ENCODE results near the gene ASMTL. TPM values are rescaled to one million over a fixed set of nuclear protein-coding genes. Genes with fewer than 3 reads are reported as not detected.

ASMTL gene
- total RNA-seq, 4 donors from 2014 or later: 29.7 to 56.1 (median 42.4) TPM

DNA sequence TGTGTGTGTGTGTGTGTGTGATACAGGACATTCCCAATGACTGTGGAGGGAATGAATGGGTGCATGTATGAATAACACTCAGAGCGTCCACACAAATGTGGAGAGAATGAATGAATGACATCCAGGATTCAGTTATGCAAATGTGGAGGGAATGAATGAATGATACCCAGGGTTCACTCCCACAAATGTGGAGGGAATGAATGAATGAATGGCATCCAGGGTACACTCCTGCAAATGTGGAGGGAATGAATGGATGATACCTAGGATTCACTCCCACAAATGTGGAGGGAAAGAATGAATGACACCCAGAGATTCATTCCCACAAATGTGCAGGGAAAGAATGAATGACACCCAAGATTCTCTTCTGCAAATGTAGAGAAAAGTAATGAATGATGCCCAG, 36.0 kb upstream of the ASMTL start:
- H3K27ac ChIP-seq: no peak overlapping the region
- H3K36me3 ChIP-seq: no peaks in the 10 kb centered on the region
- H3K4me3 ChIP-seq (replicated peaks in 1 of 3): no peak overlapping the region
- TF ChIP-seq CTCF (IDR thresholded peaks at IDR 0.05) (no peak), POLR2A (IDR thresholded peaks at IDR 0.05) (no peak)
- intact Hi-C loops (cut with DNase I): no loop called here
- DNase-seq: no peak
- H3K9me3 ChIP-seq: no peaks in the 10 kb centered on the region
- WGBS, 2 donors: 91 to 100% methylated on average over 1 of the region's 1 CpG
- H3K27me3 ChIP-seq: no peaks in the 10 kb centered on the region
- no peaks in the 10 kb centered on the region for H3K4me1 ChIP-seq

- no peaks in the 10 kb centered on the region for H3K27me3 ChIP-seq
- H3K36me3 ChIP-seq: no peaks in the 10 kb centered on the region
- DNase-seq: no peak
- no peaks in the 10 kb centered on the region for H3K9me3 ChIP-seq
- H3K27ac ChIP-seq: peak overlapping the region in 1 of 3 donors; percentile 38
- intact Hi-C loops (cut with DNase I): no loop called here
- no peak overlapping the region for H3K4me3 ChIP-seq (replicated peaks in 1 of 3)
- H3K4me1 ChIP-seq: no peaks in the 10 kb centered on the region
- TF ChIP-seq POLR2A (IDR thresholded peaks at IDR 0.05) (no peak), CTCF (IDR thresholded peaks at IDR 0.05) (no peak)
- 27 to 80% methylated on average over 1 to 3 of the region's 3 CpGs for WGBS, 2 donors
Measured at GRCh38 chrX:1488141-1488540, 35.4 kb upstream of the ASMTL start.

GRCh38 chrX:1487401-1487800, 34.7 kb upstream of the ASMTL start:
- no peak for DNase-seq
- TF ChIP-seq POLR2A (IDR thresholded peaks at IDR 0.05): no peak
- H3K9me3 ChIP-seq: no peaks in the 10 kb centered on the region
- no peaks in the 10 kb centered on the region for H3K4me1 ChIP-seq
- H3K4me3 ChIP-seq (replicated peaks in 1 of 3): no peak overlapping the region
- intact Hi-C loops (cut with DNase I): no loop called here
- 91 to 94% methylated on average over 5 of the region's 5 CpGs for WGBS, 2 donors
- H3K27ac ChIP-seq: peak overlapping the region in 1 of 3 donors; percentile 38
- no peaks in the 10 kb centered on the region for H3K36me3 ChIP-seq
- H3K27me3 ChIP-seq: no peaks in the 10 kb centered on the region

DNA sequence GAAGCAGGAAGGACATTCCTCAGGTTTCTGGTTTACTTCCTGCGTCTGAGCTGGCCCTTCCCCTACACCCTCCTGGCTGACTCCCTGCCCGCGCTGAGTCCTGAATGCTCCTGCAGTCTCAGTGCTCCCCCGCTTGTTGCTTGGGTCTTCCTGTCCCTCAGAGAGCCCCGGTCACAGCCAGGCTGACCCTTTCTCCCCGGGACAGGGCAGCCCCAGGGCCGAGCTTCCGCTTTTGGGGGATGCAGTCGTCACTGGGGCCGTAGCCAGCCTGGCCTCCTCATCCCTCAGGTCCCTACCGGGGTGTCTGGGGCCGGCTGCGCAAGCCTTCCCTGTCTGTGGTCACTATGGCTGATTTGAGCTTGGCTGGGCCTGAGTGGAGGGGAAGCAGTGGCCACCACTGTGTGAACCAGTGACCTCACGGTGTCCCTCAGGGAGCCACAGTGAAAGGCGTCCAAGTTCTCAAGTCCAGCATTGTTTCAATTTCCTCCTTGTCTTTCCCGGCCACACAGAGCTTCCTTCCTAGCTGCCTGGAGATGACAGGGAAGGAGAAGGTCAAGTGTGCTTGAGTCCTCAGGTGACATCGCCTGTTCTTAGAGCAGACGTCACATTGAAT, 34.1 kb upstream of the ASMTL start:
- no peaks in the 10 kb centered on the region for H3K27me3 ChIP-seq
- H3K27ac ChIP-seq: peak overlapping the region in 1 of 3 donors; percentile 33
- no peak overlapping the region for H3K4me3 ChIP-seq (replicated peaks in 1 of 3)
- H3K4me1 ChIP-seq: no peaks in the 10 kb centered on the region
- intact Hi-C loops (cut with DNase I): no loop called here
- 43 to 54% methylated on average over 14 to 16 of the region's 18 CpGs for WGBS, 2 donors
- H3K9me3 ChIP-seq: no peaks in the 10 kb centered on the region
- TF ChIP-seq POLR2A (IDR thresholded peaks at IDR 0.05): no peak
- no peak for TF ChIP-seq CTCF (IDR thresholded peaks at IDR 0.05)
- DNase-seq: no peak
- no peaks in the 10 kb centered on the region for H3K36me3 ChIP-seq

- DNase-seq: no peak
- Histone ChIP-seq H3K27ac (peak overlapping the region in 1 of 3 donors; percentile 33), H3K4me1 (no peaks in the 10 kb centered on the region), H3K4me3 (replicated peaks in 1 of 3) (no peak overlapping the region), H3K9me3 (no peaks in the 10 kb centered on the region), H3K36me3 (no peaks in the 10 kb centered on the region), H3K27me3 (no peaks in the 10 kb centered on the region)
- TF ChIP-seq CTCF (IDR thresholded peaks at IDR 0.05) (no peak), POLR2A (IDR thresholded peaks at IDR 0.05) (no peak)
- intact Hi-C loops (cut with DNase I): no loop called here
- 80 to 82% methylated on average over 5 of the region's 5 CpGs for WGBS, 2 donors
Measured at GRCh38 chrX:1486177-1486576, 33.5 kb upstream of the ASMTL start.
